OCI-LY3 (cell line): ENCODE data around the gene ASPSCR1.
"Not testable (repeated sequence)": the region's sequence is repeated elsewhere in the genome, so short reads cannot be mapped to it uniquely, and the experiment has no call there.

Source experiments
- H2AFZ ChIP-seq: fragments of 200-600, 300-600 bp; shearing (Covaris generic); 2 replicates; pipeline ENCODE4 v1.6.0; 2014; ENCODE audit warnings: antibody characterized with exemption, low read depth, low read length
- H3K27ac ChIP-seq: fragments of 200-600, 300-600 bp; sonication (generic); 2 replicates; pipeline ENCODE4 v1.5.1; 2014; ENCODE audit warnings: mild to moderate bottlenecking, low read length, moderate library complexity, mixed read lengths
- H3K27me3 ChIP-seq: fragments of 200-600, 300-600 bp; sonication (generic); 2 replicates; pipeline ENCODE4 v1.6.1; 2014; ENCODE audit warnings: low read depth, low read length, mixed read lengths
- H3K36me3 ChIP-seq: fragments of 200-600, 300-600 bp; sonication (generic); replicated peaks from 2 replicates; pipeline ENCODE3; 2014; ENCODE audit warnings: low read depth, low read length, mixed read lengths
- H3K4me1 ChIP-seq: fragments of 300-600, 200-600 bp; sonication (generic); 2 replicates; pipeline ENCODE4 v1.6.1; 2014; ENCODE audit warnings: low read length, mixed read lengths
- H3K4me2 ChIP-seq: fragments of 200-600, 300-600 bp; sonication (generic); 2 replicates; pipeline ENCODE4 v1.6.1; 2014; ENCODE audit warnings: low read length, mixed read lengths
- H3K4me3 ChIP-seq: fragments of 300-600, 200-600 bp; sonication (generic); 2 replicates; pipeline ENCODE4 v1.5.1; 2014; ENCODE audit warnings: antibody characterized with exemption, mild to moderate bottlenecking, low read length, moderate library complexity
- H3K79me2 ChIP-seq: fragments of 300-600, 200-600 bp; shearing (Covaris generic); 2 replicates; pipeline ENCODE4 v1.6.1; 2014; ENCODE audit warnings: mild to moderate bottlenecking, low read length, mixed read lengths
- H3K9ac ChIP-seq: fragments of 300-600, 200-600 bp; shearing (Covaris generic); 2 replicates; pipeline ENCODE4 v1.6.0; 2014; ENCODE audit warnings: mild to moderate bottlenecking, low read length, moderate library complexity
- H3K9me3 ChIP-seq: fragments of 200-600, 300-600 bp; shearing (Covaris generic); 2 replicates; pipeline ENCODE4 v1.6.1; 2014; ENCODE audit warnings: low read length, mixed read lengths; ENCODE audit not compliant: insufficient read depth
- H4K20me1 ChIP-seq: fragments of 200-600, 300-600 bp; sonication (generic); 2 replicates; pipeline ENCODE4 v1.6.1; 2016; ENCODE audit warnings: low read length, mixed read lengths; ENCODE audit not compliant: insufficient read depth
- EZH2phosphoT487 ChIP-seq: fragments of 200-600 bp; shearing (Covaris generic); IDR thresholded peaks from 2 replicates; pipeline ENCODE4 v1.6.1; 2018; ENCODE audit warnings: antibody characterized with exemption, mixed run types, low read depth
- TF ChIP-seq, protein P1 (sequence below): fragments of 200-600, 300-600 bp; sonication (generic); IDR thresholded peaks from 2 replicates; pipeline ENCODE4 v1.5.1; 2014; ENCODE audit warnings: antibody characterized with exemption, low read length, low read depth

Gene ASPSCR1

DNA sequence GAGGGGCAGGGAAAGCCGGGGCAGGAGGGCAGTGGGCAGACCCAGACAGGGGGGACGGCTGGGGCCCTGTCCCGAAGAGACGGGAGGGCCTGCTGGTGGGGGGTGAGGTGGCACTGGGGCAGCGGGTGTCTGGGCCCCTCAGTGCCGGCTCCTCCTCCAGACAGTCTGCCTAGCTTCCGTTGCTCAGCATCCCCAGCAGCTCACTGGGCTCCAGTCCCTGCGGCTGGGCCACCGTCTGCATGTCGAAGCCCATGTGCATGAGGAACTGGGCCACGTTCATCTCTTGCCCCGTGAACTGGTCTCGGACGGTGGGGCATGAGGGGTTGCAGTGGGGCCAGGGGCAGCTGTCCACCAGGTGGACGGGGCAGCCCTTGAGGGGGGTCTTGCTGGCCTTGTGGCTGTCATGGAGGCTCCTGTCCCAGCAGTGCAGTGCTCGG, 24.6 kb upstream of the ASPSCR1 start:
- no peak for TF ChIP-seq EZH2phosphoT487
- no peak overlapping the region for H3K27ac ChIP-seq
- H3K36me3 ChIP-seq = no peaks in the 10 kb centered on the region
- no peaks in the 10 kb centered on the region for H3K9me3 ChIP-seq
- H4K20me1 ChIP-seq = no peaks in the 10 kb centered on the region
- H2AFZ ChIP-seq = no peak overlapping the region
- H3K79me2 ChIP-seq = no peaks in the 10 kb centered on the region
- no peaks in the 10 kb centered on the region for H3K4me1 ChIP-seq
- H3K27me3 ChIP-seq = no peaks in the 10 kb centered on the region
- H3K4me2 ChIP-seq = no peak overlapping the region
- H3K9ac ChIP-seq = no peak overlapping the region
- H3K4me3 ChIP-seq = no peak overlapping the region

DNA sequence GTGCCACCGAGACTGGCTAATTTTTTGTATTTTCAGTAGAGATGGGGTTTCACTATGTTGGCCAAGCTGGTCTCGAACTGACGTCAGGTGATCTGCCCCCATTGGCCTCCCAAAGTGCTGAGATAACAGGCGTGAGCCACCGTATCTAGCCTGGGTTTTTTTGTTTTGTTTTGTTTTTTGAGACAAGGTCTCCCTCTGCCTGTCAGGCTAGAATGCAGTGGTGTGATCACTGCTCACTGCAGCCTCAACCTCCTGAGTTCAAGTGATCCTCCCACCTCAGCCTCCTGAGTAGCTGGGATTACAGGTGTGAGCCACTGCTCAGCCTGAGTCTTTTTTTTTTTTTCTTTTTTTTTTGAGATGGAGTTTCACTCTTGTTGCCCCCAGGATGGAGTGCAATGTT, 24.0 kb upstream of the ASPSCR1 start:
- not testable (repeated sequence) for H3K27me3 ChIP-seq, H3K27ac ChIP-seq, H3K4me3 ChIP-seq, H3K79me2 ChIP-seq, H3K36me3 ChIP-seq, H3K9ac ChIP-seq, H3K4me1 ChIP-seq, H4K20me1 ChIP-seq, H3K4me2 ChIP-seq, H3K9me3 ChIP-seq, H2AFZ ChIP-seq

DNA sequence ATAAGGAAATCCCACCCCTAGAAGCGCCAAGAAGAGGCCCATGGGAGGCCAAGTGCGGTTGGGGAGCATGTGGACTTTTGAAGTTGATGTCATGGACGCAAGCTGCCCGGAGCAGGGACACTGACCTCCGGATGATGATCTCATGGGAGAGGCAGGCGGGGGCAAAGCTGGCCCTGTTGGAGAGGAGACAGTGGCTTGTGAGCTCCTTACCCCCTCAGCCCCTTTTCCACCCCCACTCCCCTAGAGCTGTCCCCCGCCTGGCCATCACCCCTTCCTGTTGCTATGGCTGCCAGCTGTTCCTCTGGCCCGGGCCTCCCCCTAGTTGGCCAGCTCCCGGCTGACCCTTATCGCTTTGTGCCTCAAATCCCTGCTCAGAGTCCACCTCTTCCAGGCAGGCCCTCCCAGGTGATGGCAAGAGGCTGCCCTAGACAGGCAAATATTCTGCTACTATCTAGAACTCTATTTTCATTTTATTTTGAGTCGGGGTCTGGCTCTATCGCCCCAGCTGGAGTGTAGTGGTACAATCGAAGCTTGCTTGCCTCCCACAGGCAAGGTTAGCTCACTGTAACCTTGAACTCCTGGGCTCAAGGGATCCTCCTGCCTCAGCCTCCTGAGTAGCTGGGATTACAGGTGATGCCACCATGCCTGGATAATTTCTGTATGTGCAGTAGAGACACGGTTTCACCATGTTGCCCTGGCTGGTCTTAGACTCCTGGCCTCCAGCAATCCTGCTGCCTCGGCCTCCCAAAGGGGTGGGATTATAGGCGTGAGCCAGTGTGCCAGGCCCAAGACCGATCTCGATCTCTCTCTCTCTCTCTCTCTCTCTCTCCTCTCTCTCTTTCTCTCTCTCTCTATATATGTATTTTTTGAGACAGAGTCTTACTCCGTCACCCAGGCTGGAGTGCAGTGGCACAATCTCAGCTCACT, 23.0 kb upstream of the ASPSCR1 start:
- H4K20me1 ChIP-seq = no peaks in the 10 kb centered on the region
- H3K4me3 ChIP-seq = no peak overlapping the region
- H3K4me1 ChIP-seq = no peaks in the 10 kb centered on the region
- TF ChIP-seq EZH2phosphoT487 = no peak
- TF ChIP-seq, protein P1, sequence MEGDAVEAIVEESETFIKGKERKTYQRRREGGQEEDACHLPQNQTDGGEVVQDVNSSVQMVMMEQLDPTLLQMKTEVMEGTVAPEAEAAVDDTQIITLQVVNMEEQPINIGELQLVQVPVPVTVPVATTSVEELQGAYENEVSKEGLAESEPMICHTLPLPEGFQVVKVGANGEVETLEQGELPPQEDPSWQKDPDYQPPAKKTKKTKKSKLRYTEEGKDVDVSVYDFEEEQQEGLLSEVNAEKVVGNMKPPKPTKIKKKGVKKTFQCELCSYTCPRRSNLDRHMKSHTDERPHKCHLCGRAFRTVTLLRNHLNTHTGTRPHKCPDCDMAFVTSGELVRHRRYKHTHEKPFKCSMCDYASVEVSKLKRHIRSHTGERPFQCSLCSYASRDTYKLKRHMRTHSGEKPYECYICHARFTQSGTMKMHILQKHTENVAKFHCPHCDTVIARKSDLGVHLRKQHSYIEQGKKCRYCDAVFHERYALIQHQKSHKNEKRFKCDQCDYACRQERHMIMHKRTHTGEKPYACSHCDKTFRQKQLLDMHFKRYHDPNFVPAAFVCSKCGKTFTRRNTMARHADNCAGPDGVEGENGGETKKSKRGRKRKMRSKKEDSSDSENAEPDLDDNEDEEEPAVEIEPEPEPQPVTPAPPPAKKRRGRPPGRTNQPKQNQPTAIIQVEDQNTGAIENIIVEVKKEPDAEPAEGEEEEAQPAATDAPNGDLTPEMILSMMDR = no peak
- no peak overlapping the region for H2AFZ ChIP-seq
- H3K9me3 ChIP-seq = no peaks in the 10 kb centered on the region
- no peaks in the 10 kb centered on the region for H3K36me3 ChIP-seq
- no peak overlapping the region for H3K27ac ChIP-seq
- no peak overlapping the region for H3K4me2 ChIP-seq
- no peak overlapping the region for H3K9ac ChIP-seq
- no peaks in the 10 kb centered on the region for H3K27me3 ChIP-seq
- no peaks in the 10 kb centered on the region for H3K79me2 ChIP-seq

DNA sequence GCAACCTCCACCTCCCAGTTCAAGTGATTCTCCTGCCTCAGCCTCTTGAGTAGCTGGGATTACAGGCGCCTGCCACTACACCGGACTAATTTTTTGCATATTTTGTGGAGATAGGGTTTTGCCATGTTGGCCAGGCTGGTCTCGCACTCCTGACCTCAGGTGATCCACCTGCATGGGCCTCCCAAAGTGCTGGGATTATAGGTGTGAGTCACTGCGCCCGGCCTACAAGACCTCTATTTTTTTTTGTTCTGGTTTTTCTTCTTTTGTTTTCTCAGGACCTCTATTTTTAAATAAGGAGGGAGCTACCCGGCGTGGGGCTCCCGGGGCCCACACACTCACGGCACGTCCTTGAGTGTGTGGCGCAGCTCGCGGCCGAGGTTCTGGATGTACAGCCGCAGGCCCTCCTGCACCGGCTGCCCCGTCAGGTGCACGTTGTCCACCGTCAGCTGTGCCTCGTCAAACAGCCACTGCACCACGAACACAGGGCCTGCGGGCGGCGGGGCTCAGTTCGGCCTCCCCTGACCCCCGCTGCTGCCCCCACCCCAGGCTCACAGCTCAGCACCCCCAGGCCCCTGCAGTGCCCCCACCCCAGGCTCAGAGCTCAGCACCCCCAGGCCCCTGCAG, 22.3 kb upstream of the ASPSCR1 start:
- Histone ChIP-seq H3K4me3 (no peak overlapping the region), H4K20me1 (no peaks in the 10 kb centered on the region), H3K4me1 (no peaks in the 10 kb centered on the region), H3K27ac (no peak overlapping the region), H2AFZ (no peak overlapping the region), H3K36me3 (no peaks in the 10 kb centered on the region), H3K9me3 (no peaks in the 10 kb centered on the region), H3K9ac (no peak overlapping the region), H3K79me2 (no peaks in the 10 kb centered on the region), H3K27me3 (no peaks in the 10 kb centered on the region), H3K4me2 (no peak overlapping the region)
- TF ChIP-seq, protein P1 = no peak
- no peak for TF ChIP-seq EZH2phosphoT487
